SU-DHL-6 (cell line): ENCODE data around the gene KIAA1614.

ENCODE experiments used
- CTCF ChIP-seq: fragments of 200-600 bp; sonication (generic); IDR thresholded peaks from one replicate; pipeline ENCODE4 v1.5.1; 2017; ENCODE audit warnings: antibody characterized with exemption, mild to moderate bottlenecking, low read length, moderate library complexity; ENCODE audit not compliant: insufficient read depth, poor library complexity, severe bottlenecking
- EZH2phosphoT487 ChIP-seq: fragments of 200-600 bp; sonication (generic), shearing (Covaris generic); conservative IDR thresholded peaks from 2 replicates; pipeline ENCODE4 v1.6.1; 2018; ENCODE audit warnings: mild to moderate bottlenecking, antibody characterized with exemption, low read length, moderate library complexity, mixed read lengths

- TF ChIP-seq CTCF = no peak
- no peak for TF ChIP-seq EZH2phosphoT487
Observed at GRCh38 chr1:180933141-180933540, 20.4 kb downstream of the KIAA1614 start.
